Activated CD8-positive, alpha-beta memory T cell treated with anti-CD3 and anti-CD28 coated beads for 1 hour (primary cell): ENCODE results near the gene SLC34A1.
A peak's percentile ranks its signal among the peaks of the same experiment; 100 is the strongest.
"Not testable (repeated sequence)": the region's sequence is repeated elsewhere in the genome, so short reads cannot be mapped to it uniquely, and the experiment has no call there.

ENCODE experiments used
- DNase-seq, 2 donors: peaks; one replicate each; pipeline ENCODE4 v3.0.0-alpha.2; 2020; ENCODE audit warnings: low read depth in 1 of 2; ENCODE audit errors: extremely low read depth in 1 of 2

Gene SLC34A1

DNA sequence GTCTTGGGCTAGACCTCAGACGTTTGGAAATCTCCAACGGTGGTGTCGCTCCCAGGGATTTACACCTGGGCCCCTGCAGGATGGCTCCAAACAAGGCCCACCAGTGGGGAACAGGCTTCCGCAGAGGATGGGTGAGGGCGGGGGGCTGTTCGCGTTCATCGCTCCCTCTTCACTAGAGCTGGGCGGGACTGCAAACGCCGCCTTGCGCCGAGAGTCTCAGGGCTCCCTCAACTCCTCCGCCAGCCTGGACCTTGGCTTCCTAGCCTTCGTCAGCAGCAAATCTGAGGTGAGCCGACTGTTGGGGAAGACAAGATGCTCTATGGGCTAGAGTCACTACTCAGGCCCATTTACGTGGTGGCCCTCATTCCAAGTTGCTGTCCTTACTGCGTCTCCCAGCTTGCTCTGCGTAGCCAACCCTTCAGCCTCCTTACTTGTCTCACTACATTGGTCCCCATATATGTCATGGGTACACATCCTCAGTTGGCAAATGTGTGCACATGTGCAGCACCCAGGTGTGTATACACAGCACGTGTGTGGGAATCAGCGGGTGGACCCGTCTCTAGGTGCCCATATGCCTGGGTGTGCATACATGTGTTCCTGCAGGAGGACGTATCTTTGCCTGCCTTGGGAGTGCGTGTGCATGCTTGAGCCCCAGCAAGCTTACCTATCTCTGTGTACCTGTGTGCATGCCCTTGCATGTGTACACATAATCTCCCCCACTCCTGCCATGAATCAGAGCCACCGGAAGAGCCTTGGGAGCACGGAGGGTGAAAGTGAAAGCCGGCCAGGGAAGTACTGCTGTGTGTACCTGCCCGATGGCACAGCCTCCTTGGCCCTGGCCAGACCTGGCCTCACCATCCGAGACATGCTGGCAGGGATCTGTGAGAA lies 16.0 kb upstream of the SLC34A1 start:
- no peak for DNase-seq

DNA sequence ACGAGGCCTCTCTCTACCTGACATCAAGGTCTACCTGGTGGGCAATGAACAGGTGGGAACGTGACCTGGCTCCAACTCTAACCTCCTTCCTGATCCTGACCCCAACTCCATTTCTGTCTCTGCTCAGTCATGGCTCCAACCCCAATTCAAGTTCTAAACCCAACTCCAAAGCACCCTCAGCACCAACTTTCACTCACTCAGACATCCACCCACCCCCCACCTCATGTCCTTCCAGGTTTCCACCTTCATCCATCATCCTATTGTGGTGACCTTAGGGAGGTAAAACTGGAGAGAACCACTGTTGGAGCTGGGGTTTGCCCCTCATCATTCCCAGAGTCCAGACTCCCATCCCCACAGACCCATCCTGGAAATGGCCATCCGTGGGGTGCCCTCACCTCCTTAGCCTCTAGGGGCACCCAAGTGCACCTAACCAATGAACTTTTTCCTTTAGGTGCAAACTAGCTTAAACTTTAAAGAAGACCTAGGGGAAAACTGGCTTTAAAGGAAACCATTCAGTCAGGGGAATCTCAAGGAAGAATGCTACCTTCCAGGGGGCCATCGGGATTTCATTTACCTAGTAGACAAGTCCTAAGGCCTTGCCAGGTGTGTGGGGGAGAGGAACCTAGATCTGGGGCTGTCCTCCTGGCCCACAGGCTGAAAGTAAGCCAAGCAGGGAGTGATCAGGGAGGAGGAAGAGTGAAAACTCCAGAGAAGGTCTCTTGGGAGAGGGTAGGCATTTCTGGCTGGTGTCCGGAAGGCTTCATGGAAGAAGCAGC lies 15.2 kb upstream of the SLC34A1 start:
- DNase-seq, result no peak

DNA sequence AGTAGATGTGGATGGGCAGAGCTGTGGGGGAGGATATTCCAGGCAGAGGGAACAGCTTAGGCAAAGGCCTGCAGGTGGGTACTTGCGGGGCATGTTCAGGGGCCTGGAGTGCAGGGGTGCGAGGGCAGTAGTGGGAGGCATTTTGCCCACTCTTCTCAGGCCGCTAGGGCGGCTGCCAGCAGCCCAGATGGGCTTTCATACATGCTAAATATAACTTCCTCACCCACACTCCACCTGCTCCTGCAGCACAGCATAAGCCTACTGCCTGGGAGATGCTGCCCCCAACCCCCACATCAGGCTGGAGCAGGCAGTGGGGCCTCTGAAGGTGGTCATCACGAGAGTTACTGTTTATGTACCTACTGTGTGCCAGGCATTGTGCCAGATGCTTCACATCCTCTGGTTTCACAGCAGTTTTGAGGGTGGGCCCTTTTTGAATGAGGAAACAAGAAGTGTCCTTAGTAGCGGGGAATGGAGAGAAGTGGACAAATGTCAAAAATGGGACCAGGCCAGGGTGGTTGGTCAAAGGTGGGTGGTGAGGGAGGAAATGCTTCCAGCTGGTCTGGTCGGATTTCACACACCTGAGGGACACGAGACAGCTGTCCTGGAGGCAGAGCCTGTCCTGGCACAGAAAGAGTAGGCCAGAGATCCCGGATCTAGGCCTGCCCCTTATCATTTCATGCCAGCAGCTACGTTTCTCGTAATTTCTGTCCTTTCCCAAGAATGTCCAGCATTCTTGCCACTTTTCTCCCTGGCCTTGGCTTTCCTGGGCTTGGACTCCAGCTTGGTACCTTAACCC lies 14.4 kb upstream of the SLC34A1 start:
- no peak for DNase-seq

DNA sequence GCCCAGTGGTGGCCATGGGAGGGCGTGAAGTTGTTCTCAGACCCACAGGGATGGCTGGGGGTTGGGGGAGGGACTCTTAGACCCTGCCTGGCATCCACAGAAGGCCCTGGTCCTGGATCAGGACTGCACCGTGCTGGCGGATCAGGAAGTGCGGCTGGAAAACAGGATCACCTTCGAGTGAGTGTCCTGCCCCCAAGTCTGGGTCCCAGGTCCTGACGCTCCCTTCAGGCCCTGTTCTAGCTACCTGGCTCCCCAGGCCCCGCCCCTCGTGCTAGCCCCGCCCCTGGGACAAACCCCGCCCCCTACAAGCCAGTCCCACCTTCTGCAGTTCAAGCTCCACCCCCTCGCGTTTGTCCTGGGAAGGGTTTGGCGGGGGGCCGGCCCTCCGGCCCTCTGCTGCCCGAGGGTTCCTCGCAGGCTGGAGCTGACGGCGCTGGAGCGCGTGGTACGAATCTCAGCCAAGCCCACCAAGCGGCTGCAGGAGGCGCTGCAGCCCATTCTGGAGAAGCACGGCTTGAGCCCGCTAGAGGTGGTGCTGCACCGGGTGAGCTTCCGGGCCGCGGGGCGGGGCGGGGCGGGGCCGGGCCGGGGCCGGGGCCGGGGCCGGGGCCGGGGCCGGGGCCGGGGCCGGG lies 13.6 kb upstream of the SLC34A1 start:
- DNase-seq, result peak in 1 of 2 donors; percentile 46

DNA sequence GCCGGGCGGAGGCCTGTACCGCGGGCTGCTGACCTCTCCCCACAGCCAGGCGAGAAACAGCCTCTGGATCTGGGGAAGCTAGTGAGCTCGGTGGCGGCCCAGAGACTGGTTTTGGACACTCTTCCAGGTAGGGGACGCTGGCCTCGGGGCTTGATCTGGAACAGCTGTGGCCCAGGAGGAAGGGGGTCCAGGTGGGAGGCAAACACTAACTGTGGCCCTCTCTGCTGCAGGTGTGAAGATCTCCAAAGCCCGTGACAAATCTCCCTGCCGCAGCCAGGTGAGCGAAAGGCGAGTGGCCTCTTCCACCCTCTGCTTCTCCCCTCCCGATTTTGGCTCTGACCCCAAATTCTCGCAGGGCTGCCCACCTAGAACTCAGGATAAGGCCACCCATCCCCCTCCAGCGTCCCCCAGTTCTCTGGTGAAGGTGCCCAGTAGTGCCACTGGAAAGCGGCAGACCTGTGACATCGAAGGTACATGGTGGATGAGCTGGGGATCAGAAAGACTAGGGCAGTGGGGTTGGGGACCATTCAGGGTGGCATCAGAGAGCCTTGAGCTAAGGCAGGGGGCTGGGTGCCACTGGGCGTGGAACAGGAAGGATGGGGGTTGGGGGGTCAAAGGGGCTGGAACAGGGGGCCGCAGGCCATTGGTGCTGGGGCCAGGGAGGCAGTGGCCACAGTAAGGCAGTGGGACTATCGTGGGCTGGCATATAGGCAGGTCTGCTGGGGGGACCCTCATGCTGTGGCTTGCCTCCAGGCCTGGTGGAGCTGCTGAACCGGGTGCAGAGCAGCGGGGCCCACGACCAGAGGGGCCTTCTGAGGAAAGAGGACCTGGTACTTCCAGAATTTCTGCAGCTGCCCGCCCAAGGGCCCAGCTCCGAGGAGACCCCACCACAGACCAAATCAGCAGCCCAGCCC lies 12.9 kb upstream of the SLC34A1 start:
- DNase-seq, result no peak

DNA sequence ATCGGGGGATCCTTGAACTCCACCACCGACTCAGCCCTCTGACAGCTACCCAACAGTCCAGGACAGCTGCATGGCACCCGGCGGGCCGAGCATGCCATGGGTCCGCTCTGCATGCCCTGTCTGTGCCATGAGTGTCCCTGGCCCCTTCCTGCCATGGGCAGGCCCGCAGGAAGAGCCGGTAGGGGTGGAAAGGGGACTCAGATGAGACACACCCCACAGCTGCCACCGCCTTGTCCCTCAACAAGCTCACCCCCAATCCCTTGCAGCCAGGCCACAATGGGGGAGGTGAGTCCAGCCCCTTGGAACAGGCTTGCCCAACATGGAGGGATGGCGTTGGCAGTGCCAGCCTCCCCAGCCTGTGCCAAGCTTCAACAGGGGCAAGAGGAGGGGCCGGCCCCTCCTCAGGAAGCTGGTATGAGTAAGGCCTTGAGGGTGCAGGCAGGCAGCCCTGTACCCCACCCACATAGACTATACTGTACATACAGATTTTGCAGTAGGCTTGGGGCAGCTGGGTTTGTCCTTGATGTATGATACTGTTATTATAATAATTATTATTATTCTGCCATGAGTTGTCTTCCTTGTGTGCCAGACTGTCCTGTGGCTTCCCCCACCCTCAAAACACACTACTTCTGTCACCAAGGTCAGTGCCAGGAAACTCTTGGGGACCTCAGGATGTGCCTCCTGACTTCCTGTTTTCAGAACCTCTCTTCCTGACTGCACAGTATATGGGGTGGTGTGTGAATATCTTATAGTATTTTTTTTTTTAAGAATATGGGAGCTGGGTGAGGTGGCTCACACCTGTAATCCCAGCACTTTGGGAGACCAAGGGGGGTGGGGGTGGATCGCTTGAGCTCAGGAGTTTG lies 12.0 kb upstream of the SLC34A1 start:
- DNase-seq, result no peak

DNA sequence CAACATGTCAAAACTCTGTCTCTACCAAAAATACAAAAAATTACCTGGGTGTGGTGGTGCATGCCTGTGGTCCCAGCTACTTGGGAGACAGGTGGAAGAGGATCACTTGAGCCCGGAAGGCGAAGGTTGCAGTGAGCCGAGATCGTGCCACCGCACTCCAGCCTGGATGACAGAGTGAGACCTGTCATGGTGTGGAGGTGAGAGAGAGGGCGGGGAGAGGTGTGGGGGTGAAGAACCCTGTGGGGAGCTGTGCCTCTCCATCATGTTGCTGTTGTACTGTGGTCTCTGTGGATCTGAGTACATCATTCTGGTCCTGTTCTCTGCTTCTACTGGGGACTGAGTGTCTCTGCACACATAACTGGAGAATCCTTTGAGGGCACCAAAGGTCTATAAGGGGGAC lies 11.3 kb upstream of the SLC34A1 start:
- DNase-seq, result no peak

DNA sequence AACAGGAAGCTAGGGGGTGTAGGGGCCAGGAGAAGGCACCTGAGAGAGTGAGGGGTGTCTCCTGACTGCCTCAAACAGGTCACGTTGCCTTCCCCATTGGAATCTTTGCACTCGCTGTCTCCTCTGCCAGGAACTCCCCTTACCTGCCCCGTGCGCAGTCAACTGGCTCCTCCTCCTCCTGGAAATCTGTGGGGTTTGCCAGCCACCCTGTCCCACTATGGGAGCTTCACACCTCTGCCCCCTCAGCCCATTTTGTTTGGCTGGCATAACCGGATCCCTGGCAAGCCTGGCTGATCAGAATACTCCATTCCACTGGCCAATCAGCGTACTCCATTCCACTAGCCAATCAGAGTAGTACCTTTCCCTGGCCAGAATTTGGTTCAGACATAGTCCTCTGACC lies 10.4 kb upstream of the SLC34A1 start:
- DNase-seq, result no peak

DNA sequence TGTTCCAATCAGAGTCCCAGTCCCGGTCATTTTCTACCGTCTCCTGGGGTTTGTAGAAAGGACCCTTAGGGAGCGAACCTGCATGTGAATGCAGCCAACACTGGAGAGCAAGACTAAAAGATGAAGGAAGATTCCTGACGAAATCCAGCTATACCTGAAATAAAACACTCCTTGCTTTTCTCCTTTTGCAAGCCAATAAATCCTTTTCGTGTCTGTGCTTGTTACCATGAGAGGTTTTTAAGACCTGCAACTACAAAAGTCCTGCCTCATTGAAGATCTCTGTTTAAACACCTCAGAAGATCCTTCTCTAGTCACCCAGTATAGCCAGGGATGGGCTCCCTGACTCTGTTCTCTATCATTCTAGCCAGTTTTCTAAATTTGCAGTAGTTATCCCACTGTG lies 10.0 kb upstream of the SLC34A1 start:
- no peak for DNase-seq

DNA sequence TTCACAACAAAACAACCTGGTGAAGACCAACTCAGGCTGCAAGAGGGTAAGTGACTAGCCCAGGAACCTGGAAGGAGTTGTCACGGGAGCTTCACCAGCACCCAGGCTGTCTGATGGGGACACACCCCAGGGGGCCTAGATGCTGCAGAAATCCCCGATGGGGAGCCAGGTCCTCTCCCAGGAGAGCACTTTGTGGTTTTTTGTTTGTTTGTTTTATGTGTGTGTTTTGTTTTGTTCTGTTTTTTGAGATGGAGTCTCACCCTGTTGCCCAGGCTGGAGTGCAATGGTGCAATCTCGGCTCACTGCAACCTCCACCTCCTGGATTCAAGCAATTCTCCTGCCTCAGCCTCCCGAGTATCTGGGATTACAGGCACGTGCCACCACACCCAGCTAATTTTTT lies 8.7 kb upstream of the SLC34A1 start:
- DNase-seq, result not testable (repeated sequence)

DNA sequence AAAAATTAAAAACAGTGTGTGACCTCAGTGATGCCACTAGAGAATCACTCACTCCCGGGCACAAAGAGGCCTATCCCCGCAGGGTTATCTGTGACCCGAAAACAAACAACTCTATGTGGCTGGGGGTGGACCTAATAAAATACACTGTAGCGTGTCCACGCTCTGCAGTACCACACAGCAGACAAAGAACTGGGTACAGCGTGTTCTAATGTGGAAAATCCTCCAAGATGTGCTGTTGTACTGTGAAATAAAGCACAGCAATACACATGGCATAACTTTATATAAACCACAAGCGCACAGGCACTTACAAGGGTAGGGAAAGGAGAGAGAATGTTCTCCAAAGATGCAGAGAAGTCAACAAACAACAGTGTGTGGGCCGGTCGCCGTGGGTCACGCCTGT lies 8.1 kb upstream of the SLC34A1 start:
- DNase-seq, result no peak

DNA sequence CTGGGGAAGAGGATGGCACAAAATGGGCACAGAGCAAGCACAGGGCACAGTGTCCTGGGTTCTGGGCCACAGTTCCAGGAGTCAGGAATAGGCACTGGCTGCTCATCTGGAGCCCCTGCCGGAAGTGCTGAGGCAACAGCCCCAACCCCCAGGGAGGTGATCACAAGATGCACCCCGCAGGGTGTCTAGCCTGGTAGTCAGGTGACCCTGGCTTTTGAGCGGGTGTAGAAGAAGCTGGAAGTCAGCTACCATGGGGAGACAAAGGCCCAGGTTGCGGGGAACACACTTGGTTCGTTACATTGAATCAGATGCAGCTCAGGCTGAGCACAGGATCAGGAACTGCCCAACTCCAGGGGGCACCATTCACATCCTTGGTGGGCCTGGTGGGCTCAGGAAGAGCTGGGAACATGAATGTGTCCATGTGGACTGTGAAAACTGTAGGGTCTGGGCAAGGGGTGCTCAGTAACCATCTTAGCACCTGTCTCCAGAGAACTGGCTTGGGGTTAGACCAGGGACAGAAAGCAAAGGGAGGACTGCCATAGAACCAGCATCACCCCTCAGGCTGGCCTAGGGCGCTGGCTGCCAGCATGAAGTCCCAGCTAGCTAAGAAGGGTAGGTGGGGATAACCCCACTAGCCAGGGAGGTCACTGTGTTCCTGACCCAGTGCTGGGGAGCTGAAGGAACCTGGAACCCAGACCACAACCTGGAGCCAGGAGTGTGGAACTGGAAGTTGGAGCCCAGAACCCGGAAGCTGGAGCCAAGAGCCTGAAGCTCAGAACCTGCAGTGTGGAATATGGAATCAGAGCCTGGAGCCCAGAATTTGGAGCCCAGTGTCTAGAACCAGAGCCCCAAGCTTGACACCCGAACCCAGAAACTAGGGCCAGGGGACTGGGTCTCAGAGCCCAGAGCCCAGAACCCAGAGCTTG lies 6.1 kb upstream of the SLC34A1 start:
- no peak for DNase-seq

DNA sequence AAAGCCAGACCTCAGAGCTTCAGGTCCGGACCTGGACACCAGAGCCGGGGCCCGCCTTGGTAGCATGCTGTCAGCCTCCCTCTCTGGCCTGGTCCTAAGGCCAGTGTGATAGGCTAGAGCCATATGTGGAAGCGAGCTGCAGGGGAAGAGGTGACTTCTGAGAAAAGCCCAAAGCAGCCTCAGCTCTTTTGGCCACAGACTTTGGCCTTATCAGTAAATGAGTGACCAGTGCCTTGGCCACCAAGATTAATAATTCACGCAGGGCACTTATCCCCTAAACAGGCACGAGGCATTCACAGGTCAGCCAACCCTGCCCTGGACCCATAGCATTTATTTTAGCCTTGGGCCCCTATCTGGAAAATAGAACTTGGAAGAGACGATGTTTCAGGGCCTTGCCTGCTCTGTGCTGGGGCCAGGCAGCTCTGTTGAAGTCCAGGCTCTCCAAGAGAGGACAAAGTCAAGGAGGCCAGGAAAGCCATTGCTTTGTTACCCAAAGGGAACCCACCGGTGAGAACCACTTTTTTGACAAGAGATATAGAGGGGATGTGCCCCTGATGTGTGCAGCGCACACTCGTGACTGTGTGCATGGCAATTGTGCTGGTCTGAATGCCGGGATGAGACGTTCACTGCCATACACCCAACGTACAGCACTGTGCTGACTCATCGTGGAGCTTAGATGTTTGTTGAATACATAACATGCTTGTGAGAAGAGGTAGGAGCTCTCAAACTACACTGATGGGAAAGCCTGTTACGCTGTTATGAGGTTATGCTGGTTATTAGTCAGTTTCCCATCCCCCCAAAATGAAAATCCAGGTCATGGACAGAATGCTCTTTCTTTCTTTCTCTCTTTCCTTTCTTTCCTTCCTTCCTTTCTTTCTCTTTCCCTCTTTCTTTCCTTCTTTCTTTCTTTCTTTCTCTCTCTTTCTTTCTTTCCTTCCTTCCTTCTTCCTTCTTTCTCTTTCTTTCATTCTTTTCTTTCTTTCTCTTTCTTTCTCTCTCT lies 5.0 kb upstream of the SLC34A1 start:
- DNase-seq, result no peak

DNA sequence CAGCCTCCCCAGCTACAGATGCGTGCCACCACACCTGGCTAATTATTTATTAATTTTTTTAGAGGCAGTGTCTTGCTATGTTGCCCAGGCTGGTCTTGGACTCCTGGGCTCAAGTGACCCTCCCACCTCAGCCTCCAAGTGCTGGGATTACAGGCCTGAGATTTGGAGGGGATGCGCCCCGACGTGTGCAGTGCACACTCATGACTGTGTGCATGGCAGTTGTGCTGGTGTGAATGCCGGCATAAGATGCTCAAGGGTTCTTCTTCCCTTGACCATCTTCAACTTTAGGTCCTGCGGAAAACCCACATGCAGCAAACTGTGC lies 3.5 kb upstream of the SLC34A1 start:
- DNase-seq, result no peak

DNA sequence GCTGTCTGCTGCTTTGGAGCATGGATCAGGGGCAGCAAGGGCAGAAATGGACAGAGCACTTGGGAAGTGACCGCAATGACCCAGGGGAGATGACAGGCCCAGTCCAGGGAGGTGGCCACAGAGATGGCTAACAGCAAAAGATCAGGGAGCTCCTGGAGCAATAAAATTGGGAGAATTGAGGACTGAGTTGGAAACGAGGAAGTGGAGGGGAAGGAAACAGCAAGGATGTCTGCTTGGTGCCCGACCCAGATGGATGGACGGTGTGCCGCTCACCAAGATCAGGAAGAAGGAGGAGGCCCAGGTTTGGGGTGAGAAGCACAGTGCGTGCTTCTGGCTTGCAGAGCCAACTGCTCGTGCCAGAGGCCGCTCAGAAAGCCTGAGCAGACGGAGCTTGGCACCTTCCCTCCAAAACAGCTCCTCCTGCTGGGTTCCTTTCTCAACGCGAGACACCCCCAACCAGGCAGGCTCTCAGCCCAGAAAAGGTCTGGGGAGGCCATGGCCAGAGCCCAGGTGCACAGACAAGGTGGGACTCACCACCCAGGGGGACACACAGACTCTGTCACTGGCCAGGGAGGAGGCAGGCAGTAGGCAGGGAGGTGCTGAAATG lies 1.7 kb upstream of the SLC34A1 start:
- no peak for DNase-seq

DNA sequence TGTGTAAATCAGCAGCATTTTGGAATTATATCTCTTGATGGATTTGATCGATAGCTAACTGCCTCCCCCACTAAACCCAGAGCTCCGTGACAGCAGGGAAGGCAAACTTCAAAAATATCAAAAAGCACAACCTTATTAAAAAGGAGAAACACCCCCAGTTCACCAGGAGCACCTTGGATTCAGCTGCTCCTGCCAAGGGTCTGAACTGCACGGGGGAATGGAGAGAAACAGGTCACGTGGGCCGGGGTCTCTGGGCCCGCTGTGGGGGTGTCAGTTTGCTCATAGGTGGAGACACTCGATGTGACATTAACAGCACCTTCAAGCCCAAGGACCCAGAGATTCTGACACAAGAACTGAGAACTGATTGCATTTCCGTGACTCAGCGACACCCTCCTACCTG lies 1.1 kb upstream of the SLC34A1 start:
- DNase-seq, result no peak
